ENCODE measurements around the gene MON1B. TPM values are rescaled to one million over a fixed set of nuclear protein-coding genes. Genes with fewer than 3 reads are reported as not detected.
"Not testable (repeated sequence)": the region's sequence is repeated elsewhere in the genome, so short reads cannot be mapped to it uniquely, and the experiment has no call there.

The MON1B gene
- total RNA-seq (7.9 TPM), polyA plus RNA-seq (14.3 TPM)
- long read RNA-seq, donor 1, partial matches to known transcripts: 0 of 1 reads
- long read RNA-seq, donor 1, other reads (novel, unspliced or antisense): 0 of 1 reads
- long read RNA-seq, donor 2: 0 reads
- long read RNA-seq, donor 3, full-length matches to known transcripts: 8 of 8 reads
- long read RNA-seq, donor 3, partial matches to known transcripts: 0 of 8 reads
- long read RNA-seq, donor 3, other reads (novel, unspliced or antisense): 0 of 8 reads
- long read RNA-seq, donor 4, full-length matches to known transcripts: 6 of 6 reads
- long read RNA-seq, donor 4, partial matches to known transcripts: 0 of 6 reads
- long read RNA-seq, donor 4, other reads (novel, unspliced or antisense): 0 of 6 reads
- long read RNA-seq, donor 5, full-length matches to known transcripts: 9 of 23 reads
- long read RNA-seq, donor 5, partial matches to known transcripts: 14 of 23 reads
- long read RNA-seq, donor 5, other reads (novel, unspliced or antisense): 0 of 23 reads
- long read RNA-seq, donor 6, full-length matches to known transcripts: 5 of 5 reads
- long read RNA-seq, donor 6, partial matches to known transcripts: 0 of 5 reads
- long read RNA-seq, donor 6, other reads (novel, unspliced or antisense): 0 of 5 reads
- long read RNA-seq, donor 7, full-length matches to known transcripts: 4 of 4 reads
- long read RNA-seq, donor 7, partial matches to known transcripts: 0 of 4 reads
- long read RNA-seq, donor 7, other reads (novel, unspliced or antisense): 0 of 4 reads
- long read RNA-seq, donor 8, full-length matches to known transcripts: 7 of 7 reads
- long read RNA-seq, donor 8, partial matches to known transcripts: 0 of 7 reads
- long read RNA-seq, donor 8, other reads (novel, unspliced or antisense): 0 of 7 reads
- long read RNA-seq, donor 9, full-length matches to known transcripts: 4 of 4 reads
- long read RNA-seq, donor 9, partial matches to known transcripts: 0 of 4 reads
- long read RNA-seq, donor 9, other reads (novel, unspliced or antisense): 0 of 4 reads
- long read RNA-seq, donor 10, full-length matches to known transcripts: 7 of 7 reads
- long read RNA-seq, donor 10, partial matches to known transcripts: 0 of 7 reads
- long read RNA-seq, donor 10, other reads (novel, unspliced or antisense): 0 of 7 reads

- H3K4me3 ChIP-seq (ENCODE audit: low read length in 2 of 2): peak within 1 kb of the TSS; percentile 89 to 98
- peak within 1 kb of the TSS; percentile 100 for H3K27ac ChIP-seq (ENCODE audit: low read depth in 1 of 2, low read length in 1 of 2)
- DNase-seq (ENCODE audit: low read depth in 6 of 9, low spot score in 9 of 9): peak; percentile 92 to 98 (median 95)
- H3K36me3 ChIP-seq (ENCODE audit: control insufficient read depth in 2 of 2, insufficient read depth in 2 of 2, low read length in 1 of 2): peaks cover 22 to 29% of the 10 kb centered on the region in 2 donors
- peaks cover 6 to 18% of the 10 kb centered on the region in 2 donors for H3K4me1 ChIP-seq (ENCODE audit: control insufficient read depth in 2 of 2, insufficient read depth in 2 of 2, low read length in 2 of 2)
- under 1% methylated on average over 63 of the region's 63 CpGs for WGBS
- H3K9me3 ChIP-seq (ENCODE audit: control insufficient read depth in 2 of 2, insufficient read depth in 1 of 2, low read length in 1 of 2): peaks cover 0 to 3% of the 10 kb centered on the region in 2 donors
- H3K27me3 ChIP-seq (ENCODE audit: control insufficient read depth in 2 of 2, insufficient read depth in 1 of 2, low read length in 1 of 2): no peaks in the 10 kb centered on the region
Measured at GRCh38 chr16:77190478-77191258, at the start of gene MON1B. Gene MON1B, plus strand, starts transcription at chr16:77191190. Its CDS starts 296 bp downstream, at chr16:77191486.

DNA sequence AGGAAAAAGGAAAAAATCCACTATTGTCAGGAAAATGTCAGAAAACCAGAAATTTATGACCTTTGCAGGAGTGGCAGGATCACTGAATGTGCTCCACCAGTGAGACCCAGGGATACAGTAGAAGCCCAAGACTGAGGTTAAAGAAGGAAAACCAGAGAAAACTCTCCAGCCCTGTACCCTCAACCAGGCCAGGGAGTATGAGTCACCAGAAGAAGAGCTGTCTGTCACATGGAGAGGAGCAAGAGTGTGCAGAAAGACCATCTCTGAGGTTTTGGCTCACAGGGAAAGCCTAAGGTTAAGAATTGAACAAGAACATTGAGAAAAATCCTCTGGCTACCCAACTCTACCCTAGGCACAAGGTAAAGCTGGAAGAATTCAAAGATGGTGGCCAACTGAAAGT, 47.6 kb upstream of the MON1B start:
- Histone ChIP-seq H3K9me3 (ENCODE audit: control insufficient read depth in 2 of 2, insufficient read depth in 1 of 2, low read length in 1 of 2) (no peaks in the 10 kb centered on the region), H3K4me1 (ENCODE audit: control insufficient read depth in 2 of 2, insufficient read depth in 2 of 2, low read length in 2 of 2) (no peaks in the 10 kb centered on the region), H3K36me3 (ENCODE audit: control insufficient read depth in 2 of 2, insufficient read depth in 2 of 2, low read length in 1 of 2) (no peaks in the 10 kb centered on the region), H3K27ac (ENCODE audit: low read depth in 1 of 2, low read length in 1 of 2) (no peak overlapping the region), H3K27me3 (ENCODE audit: control insufficient read depth in 2 of 2, insufficient read depth in 1 of 2, low read length in 1 of 2) (no peaks in the 10 kb centered on the region), H3K4me3 (ENCODE audit: low read length in 2 of 2) (no peak overlapping the region)
- no peak for DNase-seq (ENCODE audit: low read depth in 6 of 9, low spot score in 9 of 9)

DNA sequence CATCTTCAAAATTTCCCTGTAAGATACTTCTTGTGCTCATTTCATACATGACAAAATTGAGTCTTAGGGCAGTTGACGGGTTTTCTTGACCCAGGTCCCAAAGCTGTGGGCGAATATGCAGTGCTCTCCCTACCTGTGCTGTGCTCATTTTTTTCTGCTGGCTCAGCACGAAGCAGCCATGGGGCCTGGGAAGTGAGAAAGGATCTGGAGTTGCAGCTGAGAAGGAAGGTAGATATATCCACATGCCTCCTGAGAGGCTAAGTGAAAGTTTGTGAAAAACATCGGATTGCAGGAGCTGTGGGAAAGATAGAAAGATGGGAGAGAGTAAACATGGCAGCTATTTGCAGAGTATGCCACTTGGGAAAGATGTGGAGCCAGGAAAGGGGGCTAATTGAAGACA, 42.9 kb upstream of the MON1B start:
- DNase-seq (ENCODE audit: low read depth in 6 of 9, low spot score in 9 of 9): no peak
- no peak overlapping the region for H3K4me3 ChIP-seq (ENCODE audit: low read length in 2 of 2)
- H3K9me3 ChIP-seq (ENCODE audit: control insufficient read depth in 2 of 2, insufficient read depth in 1 of 2, low read length in 1 of 2): no peaks in the 10 kb centered on the region
- H3K27me3 ChIP-seq (ENCODE audit: control insufficient read depth in 2 of 2, insufficient read depth in 1 of 2, low read length in 1 of 2): no peaks in the 10 kb centered on the region
- no peak overlapping the region for H3K27ac ChIP-seq (ENCODE audit: low read depth in 1 of 2, low read length in 1 of 2)
- WGBS: 78% methylated on average over 4 of the region's 4 CpGs
- H3K4me1 ChIP-seq (ENCODE audit: control insufficient read depth in 2 of 2, insufficient read depth in 2 of 2, low read length in 2 of 2): no peaks in the 10 kb centered on the region
- no peaks in the 10 kb centered on the region for H3K36me3 ChIP-seq (ENCODE audit: control insufficient read depth in 2 of 2, insufficient read depth in 2 of 2, low read length in 1 of 2)

DNA sequence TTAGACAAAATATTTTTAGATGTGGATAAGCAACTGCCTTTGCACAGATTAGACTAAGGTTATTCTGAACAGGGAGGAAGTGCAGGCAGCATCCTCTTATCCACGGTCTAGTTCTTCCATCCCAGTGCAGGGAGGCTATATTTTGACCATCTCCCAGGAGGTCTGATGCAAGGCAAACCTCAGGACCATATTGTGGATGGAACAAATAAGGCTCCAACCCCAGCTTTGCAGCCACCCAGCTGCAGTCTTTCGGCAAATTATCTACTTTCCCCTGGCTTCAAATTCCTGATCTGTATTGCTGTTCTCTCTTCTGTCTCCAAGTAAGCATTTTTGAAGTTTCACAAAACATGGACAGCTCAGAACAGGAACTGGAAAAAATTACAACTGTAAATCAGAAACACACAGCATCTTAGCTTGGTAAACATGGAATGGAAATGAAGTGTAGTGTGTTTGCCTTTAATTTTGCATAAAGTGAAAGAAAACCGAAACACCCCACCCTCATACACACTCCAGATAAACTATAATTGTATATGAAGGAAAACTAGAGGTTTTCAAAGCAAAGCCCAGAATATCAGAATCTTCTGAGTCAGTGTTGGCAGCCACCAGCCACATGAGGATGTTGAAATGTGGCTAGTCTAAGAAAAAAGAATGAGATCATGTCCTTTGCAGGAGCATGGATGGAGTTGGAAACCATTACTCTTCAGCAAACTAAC, 33.5 kb upstream of the MON1B start:
- Histone ChIP-seq H3K27me3 (ENCODE audit: control insufficient read depth in 2 of 2, insufficient read depth in 1 of 2, low read length in 1 of 2) (no peaks in the 10 kb centered on the region), H3K4me1 (ENCODE audit: control insufficient read depth in 2 of 2, insufficient read depth in 2 of 2, low read length in 2 of 2) (no peaks in the 10 kb centered on the region), H3K36me3 (ENCODE audit: control insufficient read depth in 2 of 2, insufficient read depth in 2 of 2, low read length in 1 of 2) (no peaks in the 10 kb centered on the region), H3K9me3 (ENCODE audit: control insufficient read depth in 2 of 2, insufficient read depth in 1 of 2, low read length in 1 of 2) (no peaks in the 10 kb centered on the region), H3K4me3 (ENCODE audit: low read length in 2 of 2) (no peak overlapping the region), H3K27ac (ENCODE audit: low read depth in 1 of 2, low read length in 1 of 2) (no peak overlapping the region)
- DNase-seq (ENCODE audit: low read depth in 6 of 9, low spot score in 9 of 9): no peak
- 53% methylated on average over 3 of the region's 3 CpGs for WGBS

DNA sequence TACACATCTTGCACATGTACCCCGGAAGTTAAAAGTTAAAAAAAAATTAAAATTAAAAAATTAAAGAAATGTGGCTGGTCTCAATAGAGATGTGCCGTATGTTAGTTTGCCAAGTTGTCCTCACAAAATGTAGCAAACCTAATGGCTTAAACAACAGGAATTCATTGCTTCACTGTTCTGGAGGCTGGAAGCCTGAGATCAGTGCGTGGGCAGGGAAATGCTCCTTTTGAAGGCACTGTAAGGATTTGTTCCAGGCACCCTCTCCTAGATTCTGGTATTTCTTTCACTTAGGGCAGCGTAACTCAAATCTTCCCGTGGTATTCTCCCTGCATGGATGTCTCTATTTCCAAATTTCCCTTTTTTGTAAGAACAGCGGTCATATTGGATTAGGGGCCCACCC, 32.7 kb upstream of the MON1B start:
- Histone ChIP-seq H3K27ac (ENCODE audit: low read depth in 1 of 2, low read length in 1 of 2) (no peak overlapping the region), H3K4me3 (ENCODE audit: low read length in 2 of 2) (no peak overlapping the region), H3K4me1 (ENCODE audit: control insufficient read depth in 2 of 2, insufficient read depth in 2 of 2, low read length in 2 of 2) (no peaks in the 10 kb centered on the region), H3K27me3 (ENCODE audit: control insufficient read depth in 2 of 2, insufficient read depth in 1 of 2, low read length in 1 of 2) (no peaks in the 10 kb centered on the region), H3K9me3 (ENCODE audit: control insufficient read depth in 2 of 2, insufficient read depth in 1 of 2, low read length in 1 of 2) (no peaks in the 10 kb centered on the region), H3K36me3 (ENCODE audit: control insufficient read depth in 2 of 2, insufficient read depth in 2 of 2, low read length in 1 of 2) (no peaks in the 10 kb centered on the region)
- DNase-seq (ENCODE audit: low read depth in 6 of 9, low spot score in 9 of 9): no peak
- 97% methylated on average over 6 of the region's 6 CpGs for WGBS

GRCh38 chr16:77165006-77165405, 26.0 kb upstream of the MON1B start:
- no peaks in the 10 kb centered on the region for H3K36me3 ChIP-seq (ENCODE audit: control insufficient read depth in 2 of 2, insufficient read depth in 2 of 2, low read length in 1 of 2)
- WGBS: 95% methylated on average over 2 of the region's 2 CpGs

GRCh38 chr16:77165536-77166236, 25.3 kb upstream of the MON1B start:
- not testable (repeated sequence) for H3K36me3 ChIP-seq (ENCODE audit: control insufficient read depth in 2 of 2, insufficient read depth in 2 of 2, low read length in 1 of 2); H3K9me3 ChIP-seq (ENCODE audit: control insufficient read depth in 2 of 2, insufficient read depth in 1 of 2, low read length in 1 of 2); DNase-seq (ENCODE audit: low read depth in 6 of 9, low spot score in 9 of 9); H3K4me3 ChIP-seq (ENCODE audit: low read length in 2 of 2); H3K4me1 ChIP-seq (ENCODE audit: control insufficient read depth in 2 of 2, insufficient read depth in 2 of 2, low read length in 2 of 2); H3K27ac ChIP-seq (ENCODE audit: low read depth in 1 of 2, low read length in 1 of 2); H3K27me3 ChIP-seq (ENCODE audit: control insufficient read depth in 2 of 2, insufficient read depth in 1 of 2, low read length in 1 of 2)
- WGBS: 86% methylated on average over 9 of the region's 9 CpGs

More at GRCh38 chr16:77165006-77165405, 26.0 kb upstream of the MON1B start:
- H3K27ac ChIP-seq (ENCODE audit: low read depth in 1 of 2, low read length in 1 of 2): no peak overlapping the region
- no peaks in the 10 kb centered on the region for H3K9me3 ChIP-seq (ENCODE audit: control insufficient read depth in 2 of 2, insufficient read depth in 1 of 2, low read length in 1 of 2)
- no peak overlapping the region for H3K4me3 ChIP-seq (ENCODE audit: low read length in 2 of 2)
- no peaks in the 10 kb centered on the region for H3K4me1 ChIP-seq (ENCODE audit: control insufficient read depth in 2 of 2, insufficient read depth in 2 of 2, low read length in 2 of 2)
- DNase-seq (ENCODE audit: low read depth in 6 of 9, low spot score in 9 of 9): no peak
- no peaks in the 10 kb centered on the region for H3K27me3 ChIP-seq (ENCODE audit: control insufficient read depth in 2 of 2, insufficient read depth in 1 of 2, low read length in 1 of 2)

DNA sequence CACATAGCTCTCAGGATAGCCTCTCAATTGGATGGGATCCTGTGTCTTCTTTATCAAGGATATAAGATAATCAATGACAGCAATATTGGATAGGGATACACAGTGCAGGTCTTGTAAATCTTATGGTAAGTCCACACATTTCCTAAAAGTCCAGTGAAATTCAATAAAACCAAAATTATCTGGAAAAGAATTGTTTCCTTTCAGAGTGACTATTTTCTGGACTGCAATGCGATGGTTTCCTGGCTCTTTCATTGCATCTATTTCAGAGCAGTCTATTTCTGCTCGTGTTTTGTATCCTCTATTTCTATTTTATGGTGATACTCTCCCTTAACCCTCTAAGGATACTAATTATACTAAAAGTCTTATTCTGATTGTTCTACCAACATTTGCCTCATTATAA, 24.3 kb upstream of the MON1B start:
- Histone ChIP-seq H3K27me3 (ENCODE audit: control insufficient read depth in 2 of 2, insufficient read depth in 1 of 2, low read length in 1 of 2) (no peaks in the 10 kb centered on the region), H3K4me1 (ENCODE audit: control insufficient read depth in 2 of 2, insufficient read depth in 2 of 2, low read length in 2 of 2) (no peaks in the 10 kb centered on the region), H3K4me3 (ENCODE audit: low read length in 2 of 2) (no peak overlapping the region), H3K36me3 (ENCODE audit: control insufficient read depth in 2 of 2, insufficient read depth in 2 of 2, low read length in 1 of 2) (no peaks in the 10 kb centered on the region), H3K9me3 (ENCODE audit: control insufficient read depth in 2 of 2, insufficient read depth in 1 of 2, low read length in 1 of 2) (no peaks in the 10 kb centered on the region), H3K27ac (ENCODE audit: low read depth in 1 of 2, low read length in 1 of 2) (no peak overlapping the region)
- no peak for DNase-seq (ENCODE audit: low read depth in 6 of 9, low spot score in 9 of 9)
- WGBS: 91% methylated on average over 2 of the region's 2 CpGs
